Activated gamma-delta T cell treated with anti-CD3 and anti-CD28 coated beads, Interleukin-2, amount 50 U/mL, for 16 hours (primary cell): ENCODE data around the gene TRAK2.
A peak's percentile ranks its signal among the peaks of the same experiment; 100 is the strongest.
"Not testable (repeated sequence)": the region's sequence is repeated elsewhere in the genome, so short reads cannot be mapped to it uniquely, and the experiment has no call there.

Experiments
- DNase-seq: peaks from one replicate; pipeline ENCODE4 v3.0.0-alpha.2; 2020; ENCODE audit warnings: low read depth

Gene TRAK2, protein sequence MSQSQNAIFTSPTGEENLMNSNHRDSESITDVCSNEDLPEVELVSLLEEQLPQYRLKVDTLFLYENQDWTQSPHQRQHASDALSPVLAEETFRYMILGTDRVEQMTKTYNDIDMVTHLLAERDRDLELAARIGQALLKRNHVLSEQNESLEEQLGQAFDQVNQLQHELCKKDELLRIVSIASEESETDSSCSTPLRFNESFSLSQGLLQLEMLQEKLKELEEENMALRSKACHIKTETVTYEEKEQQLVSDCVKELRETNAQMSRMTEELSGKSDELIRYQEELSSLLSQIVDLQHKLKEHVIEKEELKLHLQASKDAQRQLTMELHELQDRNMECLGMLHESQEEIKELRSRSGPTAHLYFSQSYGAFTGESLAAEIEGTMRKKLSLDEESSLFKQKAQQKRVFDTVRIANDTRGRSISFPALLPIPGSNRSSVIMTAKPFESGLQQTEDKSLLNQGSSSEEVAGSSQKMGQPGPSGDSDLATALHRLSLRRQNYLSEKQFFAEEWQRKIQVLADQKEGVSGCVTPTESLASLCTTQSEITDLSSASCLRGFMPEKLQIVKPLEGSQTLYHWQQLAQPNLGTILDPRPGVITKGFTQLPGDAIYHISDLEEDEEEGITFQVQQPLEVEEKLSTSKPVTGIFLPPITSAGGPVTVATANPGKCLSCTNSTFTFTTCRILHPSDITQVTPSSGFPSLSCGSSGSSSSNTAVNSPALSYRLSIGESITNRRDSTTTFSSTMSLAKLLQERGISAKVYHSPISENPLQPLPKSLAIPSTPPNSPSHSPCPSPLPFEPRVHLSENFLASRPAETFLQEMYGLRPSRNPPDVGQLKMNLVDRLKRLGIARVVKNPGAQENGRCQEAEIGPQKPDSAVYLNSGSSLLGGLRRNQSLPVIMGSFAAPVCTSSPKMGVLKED

GRCh38 chr2:201451292-201452057 lies at the start of gene TRAK2, which contains the start of gene STRADB:
TSS of gene TRAK2 (minus strand) at chr2:201451458. CDS start at chr2:201420507, 30,951 bp downstream.
TSS of gene STRADB (plus strand) at chr2:201451740. CDS start at chr2:201454841, 3,101 bp downstream.
- peak; percentile 89 for DNase-seq

DNA sequence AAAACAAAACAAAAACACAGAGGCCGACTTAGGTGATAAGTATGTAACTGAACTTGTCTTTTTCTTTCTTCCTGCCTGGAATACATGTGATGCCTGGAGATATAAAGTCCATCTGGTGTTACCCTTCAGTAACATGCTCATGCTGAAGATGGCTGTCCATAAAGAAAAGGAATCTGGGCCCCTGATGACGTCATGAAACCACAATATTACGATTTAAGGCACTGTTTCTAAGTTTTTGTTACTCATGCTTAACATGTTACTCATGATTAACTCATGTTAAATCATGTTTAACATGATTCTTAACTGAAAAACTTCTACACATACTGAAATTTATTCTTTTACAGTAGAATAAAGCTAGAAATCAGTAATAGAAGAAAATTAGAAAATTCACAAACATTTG lies 49.3 kb upstream of the TRAK2 start:
- DNase-seq = no peak

DNA sequence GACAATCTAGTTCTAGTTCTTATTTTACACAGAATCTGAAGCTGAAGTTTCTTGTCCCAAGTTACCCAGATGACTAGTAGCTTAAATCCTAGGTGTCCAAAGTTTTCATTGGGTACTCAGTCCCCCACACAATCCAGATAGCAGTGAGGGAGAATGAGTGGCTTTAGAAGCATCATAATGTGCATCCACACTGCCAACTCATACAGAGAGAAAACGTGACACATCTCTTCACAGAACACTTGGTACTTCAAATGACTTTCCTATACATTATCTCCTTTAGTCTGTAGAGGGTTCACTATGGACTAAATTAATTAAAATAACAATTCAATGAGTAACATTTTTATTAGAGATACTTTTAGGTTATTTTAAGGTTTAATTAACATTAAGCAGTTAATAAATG lies 45.5 kb upstream of the TRAK2 start:
- DNase-seq = no peak

- DNase-seq = no peak
Observed at GRCh38 chr2:201490291-201490690, 39.0 kb upstream of the TRAK2 start.

GRCh38 chr2:201484805-201485204 lies 33.5 kb upstream of the TRAK2 start:
- no peak for DNase-seq

DNA sequence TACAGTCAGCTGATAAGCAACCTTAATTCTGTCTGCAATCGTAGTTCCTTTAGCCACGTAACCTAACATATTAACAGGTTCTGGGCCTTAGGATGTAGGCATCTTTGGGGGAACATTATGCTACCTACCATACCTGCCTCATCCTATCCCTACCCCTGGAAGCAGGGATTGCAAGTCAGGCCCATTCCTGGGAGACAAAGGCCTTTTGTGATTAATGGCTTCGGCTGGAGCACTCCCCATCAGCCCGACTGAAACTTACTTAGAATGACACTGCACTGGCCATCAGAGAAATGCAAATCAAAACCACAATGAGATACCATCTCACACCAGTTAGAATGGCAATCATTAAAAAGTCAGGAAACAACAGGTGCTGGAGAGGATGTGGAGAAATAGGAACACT lies 32.5 kb upstream of the TRAK2 start:
- not testable (repeated sequence) for DNase-seq

DNA sequence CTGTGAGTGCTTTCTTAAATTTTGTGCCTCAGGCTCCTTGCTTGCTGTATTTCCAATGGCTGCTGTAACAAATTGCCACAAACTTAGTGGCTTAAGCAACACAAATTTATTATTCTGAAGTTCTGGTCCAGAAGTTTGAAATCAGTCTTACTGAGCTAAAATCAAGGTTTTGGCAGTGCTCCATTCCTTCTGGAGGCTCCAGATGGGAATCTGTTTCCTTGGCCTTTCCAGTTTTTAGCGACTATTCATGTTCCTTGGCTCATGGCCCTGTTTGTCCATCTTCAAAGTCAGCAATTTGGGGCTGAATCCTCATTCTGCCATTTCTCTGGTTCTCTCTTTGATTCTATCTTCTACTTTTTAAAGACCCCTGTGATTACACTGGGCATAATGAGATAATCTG lies 32.1 kb upstream of the TRAK2 start:
- no peak for DNase-seq

GRCh38 chr2:201482543-201482942 lies 31.3 kb upstream of the TRAK2 start:
- DNase-seq = no peak

- DNase-seq = no peak
Observed at GRCh38 chr2:201472411-201472810, 21.2 kb upstream of the TRAK2 start.

GRCh38 chr2:201471732-201472393 lies 20.6 kb upstream of the TRAK2 start:
- DNase-seq = no peak

- no peak for DNase-seq
Observed at GRCh38 chr2:201470821-201471731, 19.8 kb upstream of the TRAK2 start.

- DNase-seq = no peak
Observed at GRCh38 chr2:201467666-201468065, 16.4 kb upstream of the TRAK2 start.

GRCh38 chr2:201466050-201466675 lies 14.9 kb upstream of the TRAK2 start:
- DNase-seq = no peak

- DNase-seq = no peak
Observed at GRCh38 chr2:201465524-201465971, 14.3 kb upstream of the TRAK2 start.

- DNase-seq = no peak
Observed at GRCh38 chr2:201464547-201464946, 13.3 kb upstream of the TRAK2 start.

DNA sequence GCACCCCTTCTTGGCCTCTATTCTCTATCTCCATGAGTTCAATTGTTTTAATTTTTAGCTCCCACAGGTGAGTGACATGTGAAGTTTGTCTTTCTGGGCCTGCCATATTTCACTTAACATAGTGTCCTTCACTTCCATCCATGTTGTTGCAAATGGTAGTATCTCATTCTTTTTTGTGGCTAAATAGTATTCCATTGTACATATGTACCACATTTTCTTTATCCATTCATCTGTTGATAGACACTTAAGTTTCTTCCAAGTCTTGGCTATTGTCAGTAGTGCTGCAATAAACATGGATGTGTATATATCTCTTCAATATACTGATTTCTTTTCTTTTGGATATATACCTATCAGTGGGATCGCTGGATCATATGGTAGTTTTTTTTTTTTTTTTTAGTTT lies 9.3 kb upstream of the TRAK2 start:
- DNase-seq = no peak

DNA sequence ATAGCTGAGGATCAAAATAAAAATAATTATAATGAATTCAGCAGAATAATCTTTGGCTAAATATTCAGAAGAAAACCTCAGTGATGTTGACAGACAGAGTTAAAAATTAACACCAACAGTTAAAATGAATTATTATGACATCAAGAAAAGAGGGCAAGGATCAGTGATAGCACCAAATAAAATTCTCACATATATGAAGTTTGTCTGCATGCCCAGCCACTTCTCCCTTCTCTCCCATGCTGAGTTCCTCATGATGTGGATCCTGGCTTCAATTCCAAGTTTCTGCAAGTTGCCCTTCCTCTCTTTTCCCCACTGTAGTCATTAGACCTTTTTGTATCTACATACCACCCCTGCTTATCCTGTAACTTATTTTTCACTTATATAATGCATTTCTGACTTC lies 7.1 kb upstream of the TRAK2 start:
- DNase-seq = no peak

GRCh38 chr2:201452922-201453643 lies 1.8 kb upstream of the TRAK2 start:
- no peak for DNase-seq
